CD4-positive, alpha-beta T cell treated with Interferon alpha-2 for 1 hour (primary cell): ENCODE results near the gene DIP2B.
"Not testable (repeated sequence)": the region's sequence is repeated elsewhere in the genome, so short reads cannot be mapped to it uniquely, and the experiment has no call there.

ENCODE experiments used
- DNase-seq, 2 donors: peaks; one replicate each; pipeline ENCODE4 v3.0.0-alpha.2; 2020 to 2022

DIP2B gene

DNA sequence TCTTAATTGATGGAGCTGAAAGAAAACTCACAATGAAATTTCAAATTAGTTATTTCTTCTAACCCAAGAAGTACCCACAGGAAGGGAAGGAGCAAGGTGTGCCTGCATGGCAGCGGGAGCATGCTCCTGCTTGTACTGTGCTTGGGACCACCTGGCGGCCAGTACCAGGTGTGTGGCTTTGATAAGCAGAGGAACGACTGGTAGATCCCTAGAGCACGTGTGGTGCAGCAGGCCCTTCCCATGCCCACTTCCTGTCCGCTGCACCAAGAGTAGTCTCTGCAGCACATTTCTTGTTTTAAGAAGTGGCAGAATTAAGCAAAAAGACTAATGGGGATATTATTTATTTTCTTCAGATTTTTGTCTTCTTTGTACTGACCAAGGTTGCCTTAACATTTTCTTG is 136.8 kb downstream of the DIP2B start:
- DNase-seq: no peak

DNA sequence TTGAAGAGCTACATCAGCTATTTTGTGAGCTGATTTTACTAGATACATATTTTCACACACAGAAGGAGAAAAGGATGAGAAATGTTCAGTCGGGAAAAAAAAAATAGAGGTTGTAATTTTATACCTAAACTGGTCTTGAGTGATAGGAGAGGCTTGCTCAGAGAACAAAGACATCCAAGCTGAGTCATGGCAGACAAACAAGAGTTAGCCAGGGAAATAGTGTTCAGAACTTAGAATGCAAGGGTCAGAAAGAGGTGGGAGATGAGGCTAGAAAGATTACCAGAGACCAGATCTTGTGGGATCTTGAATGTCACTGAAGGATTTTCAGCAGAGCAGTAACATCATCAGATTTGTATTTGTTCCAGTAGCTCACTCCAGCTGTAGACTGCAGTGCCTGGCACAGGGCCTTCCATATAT is 137.3 kb downstream of the DIP2B start:
- no peak for DNase-seq

DNA sequence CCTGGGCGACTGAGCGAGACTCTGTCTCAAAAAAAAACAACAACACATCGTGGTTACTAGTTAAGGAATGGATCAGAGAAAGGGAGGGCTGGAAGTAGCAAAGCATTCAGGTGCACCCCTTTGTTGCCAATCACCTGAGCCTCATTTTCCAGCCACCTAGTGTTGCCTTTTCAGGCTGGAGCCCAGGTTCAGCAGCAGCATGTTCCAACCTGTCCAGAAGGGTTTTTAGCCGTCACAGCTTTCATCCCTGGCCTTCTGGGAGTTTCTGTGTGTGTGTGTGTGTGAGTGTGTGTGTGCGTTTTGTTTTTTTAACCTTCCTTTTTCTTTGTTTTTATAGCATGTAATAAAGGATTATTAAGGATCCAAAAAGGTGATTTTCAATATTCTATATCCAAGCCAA is 138.0 kb downstream of the DIP2B start:
- no peak for DNase-seq

DNA sequence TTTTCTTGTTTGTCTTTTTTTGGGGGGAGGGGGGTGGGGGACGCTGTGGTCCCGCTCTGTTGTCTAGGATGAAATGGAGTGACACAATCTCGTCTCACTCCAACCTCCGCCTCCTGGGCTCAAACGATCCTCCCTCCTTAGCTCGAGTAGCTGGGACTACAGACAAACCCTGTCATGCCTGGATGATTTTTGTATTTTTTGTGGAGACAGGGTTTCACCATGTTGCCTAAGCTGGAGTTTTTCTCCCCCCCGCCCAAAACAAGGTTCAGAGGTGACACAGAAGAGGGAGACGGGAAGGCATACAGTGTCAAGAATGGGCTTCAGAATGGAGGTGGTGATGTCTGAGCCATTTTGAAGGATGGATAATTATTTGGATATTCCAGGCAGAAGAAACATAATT is 142.2 kb downstream of the DIP2B start:
- no peak for DNase-seq

DNA sequence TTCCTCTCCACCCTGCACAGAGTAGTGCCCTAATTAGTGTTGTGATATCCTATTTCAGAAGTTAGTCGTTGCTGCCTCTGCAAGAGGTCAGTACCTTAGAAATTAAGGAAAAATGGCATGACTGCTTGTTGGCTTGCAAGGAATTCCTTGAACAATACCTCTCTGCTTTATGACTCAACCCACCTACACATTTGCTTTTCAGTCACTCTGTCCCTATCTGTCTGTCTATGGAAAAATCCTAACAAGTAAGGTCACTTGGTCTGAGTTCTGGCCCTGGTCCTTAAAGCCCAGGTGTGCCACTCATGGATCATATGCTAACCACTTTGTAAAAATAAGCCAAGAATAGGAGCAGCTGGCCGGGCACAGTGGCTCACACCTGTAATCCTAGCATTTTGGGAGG is 142.7 kb downstream of the DIP2B start:
- no peak for DNase-seq

DNA sequence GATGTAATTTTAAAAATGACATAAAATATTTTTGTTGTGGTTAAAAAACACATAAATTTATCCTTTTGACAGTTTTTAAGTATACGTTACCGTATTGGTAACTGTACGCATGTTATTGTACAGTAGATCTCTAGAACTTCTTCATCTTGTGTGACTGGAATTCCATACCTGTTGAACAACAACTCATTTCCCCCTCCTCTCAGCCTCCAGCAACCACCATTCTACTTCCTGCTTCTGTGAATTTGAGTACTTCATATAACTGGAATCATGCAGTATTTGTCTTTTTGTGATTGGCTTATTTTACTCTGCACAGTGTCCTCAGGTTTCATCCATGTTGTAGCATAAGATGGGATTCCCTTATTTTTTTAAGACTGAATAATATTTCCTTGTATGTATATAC is 145.5 kb downstream of the DIP2B start:
- no peak for DNase-seq

DNA sequence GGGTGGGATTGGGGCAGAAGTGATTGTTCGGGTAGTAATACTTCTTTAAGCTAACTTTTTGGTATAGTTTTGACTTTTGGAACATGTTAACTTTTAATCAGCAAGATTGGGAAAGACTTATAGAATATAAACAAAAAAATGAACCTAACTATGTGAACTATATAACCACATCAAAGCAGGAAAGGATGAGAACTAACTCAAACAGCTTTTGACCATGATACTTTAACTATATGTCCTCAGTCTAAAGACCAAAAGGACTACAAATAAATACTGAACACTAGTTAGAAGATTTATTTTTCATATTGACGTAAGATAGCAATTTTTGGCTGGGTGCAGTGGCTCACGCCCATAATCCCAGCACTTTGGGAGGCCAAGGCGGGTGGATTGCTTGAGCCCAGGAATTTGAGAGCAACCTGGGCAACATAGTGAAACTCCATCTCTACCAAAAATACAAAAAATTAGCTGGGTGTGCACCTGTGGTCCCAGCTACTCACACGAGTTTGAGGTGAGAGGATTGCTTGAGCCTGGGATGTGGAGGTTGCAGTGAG is 150.7 kb downstream of the DIP2B start:
- DNase-seq: no peak

DNA sequence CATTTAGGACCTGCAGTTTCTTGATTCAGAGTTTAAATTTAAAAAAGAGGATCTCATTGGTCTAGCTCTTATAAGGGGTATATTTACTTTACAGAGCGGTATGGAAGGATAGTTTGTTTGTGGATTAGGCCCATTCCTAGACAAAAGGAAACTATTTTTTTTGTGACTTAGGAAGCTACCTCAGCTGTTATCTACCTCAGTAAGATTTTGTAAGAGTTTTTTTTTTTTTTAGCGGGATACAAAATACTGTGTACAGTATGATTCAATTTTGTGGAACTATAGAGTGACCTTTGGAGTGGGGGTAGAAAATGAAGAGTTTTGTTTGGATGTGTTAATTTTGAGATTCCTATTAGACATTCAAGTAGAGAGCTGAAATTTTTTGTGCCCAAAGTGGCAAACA is 154.5 kb downstream of the DIP2B start:
- DNase-seq: no peak

DNA sequence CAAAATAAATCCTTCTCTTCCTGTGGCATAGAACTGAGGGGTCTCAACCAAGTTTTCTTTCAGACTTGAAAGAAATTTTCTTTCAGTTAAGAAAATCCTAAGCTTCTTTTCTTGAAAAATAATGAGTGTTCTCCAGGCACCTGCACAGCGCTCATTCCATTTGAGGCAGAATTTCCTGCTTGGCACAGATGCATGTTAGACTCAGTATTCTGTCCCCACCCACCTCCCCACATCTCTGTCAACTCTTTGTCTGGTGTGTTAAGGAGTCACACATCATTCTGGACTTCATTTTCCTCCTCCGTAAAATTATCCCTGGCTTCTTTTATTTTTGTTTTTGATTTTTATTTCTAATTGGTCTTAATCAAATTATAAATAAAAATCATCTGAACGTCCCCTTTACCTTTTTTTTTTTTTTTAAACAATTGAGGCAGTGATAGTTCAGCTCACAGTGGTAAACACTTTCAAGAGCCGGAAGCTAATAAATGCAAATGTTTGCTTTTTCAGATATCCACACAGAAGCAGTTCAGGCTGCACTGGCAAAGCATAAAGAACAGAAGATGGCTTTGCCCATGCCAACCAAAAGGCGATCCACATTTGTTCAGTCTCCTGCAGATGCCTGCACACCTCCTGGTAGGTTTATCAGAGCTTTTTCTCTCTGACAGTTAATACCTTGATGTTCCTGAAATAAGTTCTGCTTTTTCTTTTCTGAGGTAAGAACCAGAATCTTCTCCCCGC is 155.1 kb downstream of the DIP2B start:
- no peak for DNase-seq

DNA sequence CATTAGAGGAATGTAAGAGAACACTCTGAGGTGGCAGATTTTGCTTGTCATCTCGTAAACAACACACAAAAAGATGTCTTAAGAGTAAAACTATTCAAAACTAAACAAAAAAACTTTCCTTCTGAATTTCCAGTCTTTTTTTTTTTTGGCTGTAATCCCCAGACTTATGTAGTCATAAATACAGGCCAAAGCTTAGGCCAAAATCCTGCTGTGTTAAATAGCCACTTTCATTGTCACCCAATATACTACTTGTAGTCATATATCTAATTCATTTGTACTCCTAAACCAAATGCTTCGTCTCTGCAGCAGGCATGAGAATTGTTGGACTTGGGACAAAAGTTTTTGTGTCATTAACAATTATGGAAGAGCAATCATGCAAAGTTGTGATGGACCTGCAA is 155.6 kb downstream of the DIP2B start:
- no peak for DNase-seq

DNA sequence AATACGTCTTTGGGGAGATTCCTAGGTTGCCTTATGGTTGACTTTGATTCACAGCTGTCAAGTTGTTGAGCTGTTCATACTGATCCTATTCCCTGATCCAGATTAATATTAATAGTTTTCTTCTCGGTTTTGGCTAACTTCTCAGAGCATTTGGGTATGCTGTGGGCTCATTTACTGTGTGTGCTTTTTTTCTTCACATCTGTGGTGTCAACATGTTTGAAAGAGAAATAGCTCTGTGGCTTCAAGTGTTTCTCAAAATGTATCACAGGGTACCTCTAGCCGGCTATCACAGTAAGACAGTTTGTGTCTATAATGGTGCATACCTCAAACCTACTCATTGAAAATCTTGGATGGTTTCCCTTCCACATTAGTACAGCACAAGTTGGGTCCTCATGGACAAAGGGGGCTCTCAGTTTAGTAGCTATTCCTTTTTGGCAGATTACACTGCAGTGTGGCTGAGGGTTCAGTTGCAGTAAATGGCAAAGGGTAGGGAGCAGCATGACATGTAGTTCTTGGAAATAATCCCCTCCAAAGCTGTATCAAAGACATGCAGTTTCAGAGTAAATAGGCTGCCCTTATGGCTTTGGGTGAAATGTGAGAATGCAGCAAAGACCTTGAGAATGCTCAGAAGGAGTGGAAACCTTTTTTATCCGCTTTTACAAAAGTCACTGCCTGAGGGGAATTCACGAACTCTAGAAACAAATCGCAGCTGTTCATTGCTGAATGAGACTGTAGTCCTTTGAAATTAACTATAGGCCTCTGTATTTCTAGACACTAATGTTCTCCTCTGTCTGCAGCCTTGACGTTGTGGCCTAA is 156.7 kb downstream of the DIP2B start:
- no peak for DNase-seq

DNA sequence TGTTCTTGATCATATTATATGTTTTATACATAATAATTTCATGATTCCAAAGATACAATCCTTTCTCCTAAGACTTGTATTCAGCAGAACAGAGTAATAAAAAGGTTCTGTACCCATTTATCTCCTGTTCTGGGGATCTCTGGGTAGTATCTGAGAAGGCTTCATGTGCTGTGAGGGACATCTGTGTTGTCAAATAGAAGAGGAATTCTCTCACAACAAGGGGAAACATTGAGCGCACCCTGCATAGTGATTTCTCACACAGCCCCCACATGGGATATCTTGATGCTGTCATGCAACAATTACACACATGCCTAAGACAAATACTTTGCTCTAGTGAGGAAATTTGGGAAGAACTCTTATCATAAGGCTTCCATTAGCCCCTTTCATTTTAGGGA is 157.3 kb downstream of the DIP2B start:
- no peak for DNase-seq

DNA sequence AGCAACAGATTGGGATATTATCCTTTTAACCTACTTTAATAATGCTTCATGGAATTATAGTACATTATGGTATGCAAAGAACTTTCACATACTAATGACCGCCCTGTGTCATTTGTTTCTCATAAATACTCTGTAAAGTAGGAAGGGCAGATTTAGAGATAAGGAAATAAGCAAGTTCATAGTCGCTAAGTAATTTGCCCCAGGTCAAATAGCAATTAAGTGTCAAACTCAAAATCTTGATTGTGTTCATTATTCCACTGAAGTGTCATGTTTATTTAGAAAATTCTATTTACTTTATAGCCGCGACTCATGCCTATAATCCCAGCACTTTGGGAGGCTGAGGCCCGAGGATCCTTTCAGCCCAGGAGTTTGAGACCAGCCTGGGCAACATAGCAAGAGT is 160.4 kb downstream of the DIP2B start:
- DNase-seq: no peak

DNA sequence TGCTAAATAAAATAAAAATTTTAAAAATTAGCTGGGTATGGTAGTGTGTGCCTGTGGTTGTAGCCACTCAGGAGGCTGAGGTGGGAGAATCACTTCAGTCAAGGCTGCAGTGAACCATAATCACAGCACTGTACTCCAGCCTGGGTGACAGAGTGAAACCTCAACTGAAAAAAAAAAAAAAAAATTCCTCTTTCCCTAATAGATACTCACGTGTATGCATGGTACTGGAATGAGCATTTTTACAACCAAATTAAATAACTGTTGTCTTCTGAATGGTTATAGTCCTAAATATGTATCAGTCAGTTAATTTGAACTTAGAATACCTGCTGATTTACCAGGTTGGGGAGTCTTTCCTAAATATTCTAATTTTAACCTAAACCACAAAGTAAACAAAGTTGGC is 160.8 kb downstream of the DIP2B start:
- no peak for DNase-seq

DNA sequence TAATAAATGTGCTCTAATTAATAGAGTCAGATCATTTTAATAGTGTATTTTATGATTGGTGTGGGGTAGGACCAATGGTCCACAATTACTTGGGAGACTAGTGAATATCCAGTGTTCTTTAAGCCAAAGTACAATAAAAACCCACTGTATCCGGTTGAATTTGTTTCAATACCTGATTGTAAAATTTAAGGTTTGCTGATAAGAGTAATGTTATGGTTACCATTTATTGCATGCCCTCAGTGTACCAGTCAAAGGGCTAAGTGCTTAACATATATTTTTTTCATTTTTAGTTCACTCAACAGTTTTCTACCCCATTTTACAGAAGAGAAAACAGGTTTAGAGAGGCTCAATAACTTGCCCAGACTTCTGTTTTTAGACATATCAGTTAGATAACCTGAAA is 161.2 kb downstream of the DIP2B start:
- DNase-seq: no peak

DNA sequence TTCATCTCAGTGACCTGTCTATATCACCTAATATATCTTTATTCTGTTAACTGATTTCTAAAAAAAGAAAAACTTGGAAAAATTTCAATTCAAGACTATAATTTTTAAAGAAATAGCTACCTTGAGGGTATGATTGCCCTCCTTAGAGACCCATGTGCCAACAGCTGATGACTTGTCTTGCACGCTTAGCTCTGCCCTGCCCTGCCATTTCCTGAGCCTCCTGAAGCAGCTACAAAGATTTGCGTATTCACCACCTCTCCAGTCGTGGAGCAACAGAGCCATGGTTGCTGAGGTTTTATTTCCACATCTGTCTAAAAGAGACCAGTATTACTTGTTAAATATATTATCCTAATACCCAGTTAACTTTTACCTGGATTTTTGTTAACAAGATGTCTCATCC is 167.4 kb downstream of the DIP2B start:
- no peak for DNase-seq

DNA sequence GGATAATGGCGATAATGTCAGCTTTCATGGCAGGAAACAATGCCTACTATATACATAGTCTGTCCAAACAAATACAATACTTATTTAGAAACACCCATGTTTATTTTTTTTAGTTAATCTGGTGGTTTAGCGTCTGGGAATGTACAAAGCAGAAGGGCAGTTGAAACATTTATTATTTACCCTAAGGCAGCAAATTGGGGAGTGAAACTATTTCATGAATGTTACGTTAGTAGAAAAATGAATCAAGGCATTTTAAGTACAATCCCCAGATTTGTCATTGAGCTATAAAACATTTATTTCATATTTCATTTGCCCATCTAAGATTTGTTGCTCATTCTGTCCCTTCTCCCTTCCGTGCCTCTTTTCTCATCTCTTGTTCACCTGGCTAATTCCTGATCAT is 172.0 kb downstream of the DIP2B start:
- DNase-seq: no peak

DNA sequence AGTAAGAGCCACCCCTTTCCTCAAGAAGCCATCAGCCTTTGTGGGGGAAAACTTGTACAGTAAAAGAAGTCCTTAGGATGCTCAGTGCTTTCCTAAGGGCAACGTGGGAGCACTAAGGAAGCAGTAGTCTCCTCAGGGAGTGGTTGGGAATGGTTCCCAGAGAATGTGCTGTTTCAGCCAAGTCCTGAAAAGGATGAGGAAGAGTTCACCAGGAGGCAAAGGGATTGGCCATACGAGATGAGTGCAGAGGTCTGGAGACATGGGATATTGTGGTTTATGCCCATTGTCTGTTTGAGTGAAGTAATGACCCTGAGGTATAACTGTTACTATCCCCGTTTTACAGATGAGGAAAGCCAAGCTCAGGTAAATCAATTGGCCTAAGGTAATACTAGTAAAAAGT is 173.1 kb downstream of the DIP2B start:
- no peak for DNase-seq

DNA sequence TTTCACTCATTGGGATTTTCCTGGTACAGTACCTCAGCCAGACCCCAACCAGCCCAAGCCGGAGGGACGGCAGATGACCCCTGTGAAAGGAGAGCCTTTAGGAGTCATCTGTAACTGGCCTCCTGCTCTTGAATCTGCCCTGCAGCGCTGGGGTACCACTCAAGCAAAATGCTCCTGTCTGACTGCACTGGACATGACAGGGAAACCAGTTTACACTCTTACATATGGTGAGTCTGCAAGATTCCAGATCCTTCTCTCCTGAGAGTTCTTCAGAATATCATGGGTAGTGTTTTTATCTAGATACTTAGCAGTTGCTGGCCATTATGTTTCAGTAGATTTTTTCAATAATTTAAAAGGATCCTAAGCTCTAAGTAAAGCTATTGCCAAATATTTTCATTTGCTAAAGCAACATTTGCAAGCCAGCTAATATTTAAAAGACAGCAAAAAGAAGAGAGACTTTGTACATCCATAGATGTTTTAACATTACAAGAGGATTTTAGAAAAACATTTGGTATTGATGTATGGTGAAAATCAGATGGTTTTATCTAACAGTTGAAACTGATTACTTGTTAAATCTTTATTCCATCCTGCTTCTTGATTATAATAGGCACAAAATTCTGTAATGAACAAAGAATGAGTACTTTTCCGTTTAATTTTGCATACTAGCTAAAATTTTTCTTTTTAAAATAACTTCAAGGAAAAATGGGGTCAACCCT is 174.0 kb downstream of the DIP2B start:
- DNase-seq: no peak

DNA sequence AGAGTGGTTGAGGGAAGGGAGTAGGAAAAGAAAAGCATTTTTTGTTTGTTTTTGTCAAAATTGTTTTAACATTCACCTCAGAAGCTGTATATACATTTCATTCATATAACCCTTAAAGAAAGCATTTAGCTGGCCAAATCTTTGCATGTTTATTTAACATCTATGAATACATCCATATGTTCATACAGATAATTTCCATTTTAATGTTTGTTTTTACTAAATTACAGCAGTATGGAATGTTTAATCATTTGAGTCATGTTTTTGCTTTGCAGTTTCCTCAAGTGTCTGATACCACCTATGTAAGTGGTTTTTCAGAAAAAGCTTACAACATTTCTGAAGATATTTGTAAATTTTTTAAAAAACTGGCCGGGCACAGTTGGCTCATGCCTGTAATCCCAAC is 174.8 kb downstream of the DIP2B start:
- no peak for DNase-seq

DNA sequence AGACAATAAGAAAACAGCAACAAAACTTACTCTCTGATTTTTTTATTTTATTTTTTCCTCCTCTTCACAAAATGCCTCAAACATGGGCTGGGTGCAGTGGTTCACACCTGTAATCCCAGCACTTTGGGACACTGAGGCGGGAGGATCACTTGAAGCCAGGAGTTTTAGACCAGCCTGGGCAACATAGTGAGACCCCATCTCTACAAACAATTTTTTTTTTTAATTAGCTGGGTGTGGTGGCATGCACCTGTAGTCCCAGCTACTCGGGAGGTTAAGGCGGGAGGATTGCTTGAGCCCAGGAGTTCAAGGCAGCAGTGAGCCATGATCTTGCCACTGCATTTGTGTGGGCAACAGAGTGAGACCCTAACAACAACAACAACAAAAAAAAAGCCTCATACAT is 176.3 kb downstream of the DIP2B start:
- DNase-seq: not testable (repeated sequence)

DNA sequence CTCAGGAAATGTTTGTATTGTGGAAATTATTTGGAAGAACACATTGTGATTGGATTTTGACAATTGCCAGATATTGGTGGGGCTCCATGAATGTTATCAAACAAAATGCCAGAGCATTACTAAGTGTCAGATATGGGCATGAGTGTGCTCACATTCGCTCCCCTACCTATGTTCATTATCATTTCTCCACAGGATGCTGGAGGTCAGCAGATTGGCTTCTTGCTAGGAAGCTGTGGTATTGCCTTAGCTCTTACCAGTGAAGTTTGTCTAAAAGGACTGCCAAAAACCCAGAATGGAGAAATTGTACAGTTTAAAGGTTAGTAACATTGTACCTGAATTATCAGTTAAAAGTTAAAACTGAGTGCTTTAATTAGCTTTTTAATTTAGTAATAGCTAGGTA is 180.9 kb downstream of the DIP2B start:
- DNase-seq: no peak

DNA sequence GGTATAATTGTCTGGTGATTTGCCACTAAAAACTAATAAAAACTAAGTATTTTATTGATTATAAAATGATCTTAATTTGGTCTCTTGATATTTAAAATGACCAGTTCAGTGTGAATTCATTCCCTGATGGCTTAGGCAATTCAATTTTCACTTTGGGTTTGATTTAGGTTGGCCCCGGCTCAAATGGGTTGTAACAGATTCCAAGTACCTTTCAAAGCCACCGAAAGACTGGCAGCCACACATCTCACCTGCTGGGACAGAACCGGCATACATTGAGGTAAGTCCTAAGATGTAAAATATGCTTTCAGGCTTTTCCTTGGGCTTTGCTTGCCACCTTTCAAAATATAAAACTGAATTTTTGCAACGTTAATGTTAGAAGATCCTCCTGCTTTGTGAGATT is 181.6 kb downstream of the DIP2B start:
- no peak for DNase-seq

DNA sequence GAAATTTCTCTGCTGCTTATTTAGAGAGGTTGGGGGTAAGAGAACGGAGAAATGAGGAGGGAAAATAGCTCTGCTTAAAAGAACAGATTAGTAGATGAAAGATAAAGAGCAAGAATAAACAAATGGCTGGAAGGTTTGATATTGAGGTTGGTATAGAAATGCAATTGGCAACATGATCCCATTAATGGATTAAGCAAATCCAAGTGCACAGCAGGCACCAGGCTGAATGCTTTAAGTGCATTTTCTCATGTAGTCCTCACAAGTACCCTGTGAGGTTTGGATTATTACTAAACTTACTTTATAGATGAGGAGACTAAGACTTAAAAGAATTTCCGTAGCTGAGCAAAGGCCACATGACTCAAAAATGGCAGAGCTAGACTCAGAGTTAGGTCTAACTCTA is 182.2 kb downstream of the DIP2B start:
- DNase-seq: no peak
